ENCODE data around the gene BICD1. TPM values are rescaled to one million over a fixed set of nuclear protein-coding genes. Genes with fewer than 3 reads are reported as not detected.

BICD1 gene
- polyA plus RNA-seq, 2 of the 4 experiments (the other 2 are of a cell fraction) = 13.0 to 24.3 TPM

- ChIA-PET POLR2A (no interaction called here), CTCF (interaction anchor here (0.6 to 2.1 kb wide), 6 partner anchors 12 to 1053 kb away, joined by 3 to 7 read pairs (median 3); no protein-coding TSS in a partner anchor)
- H3K9me3 ChIP-seq = peaks cover 32% of the 10 kb centered on the region; the same call in 2 of the 3 replicates
- no peak overlapping the region; the same call in 2 of the 3 replicates for H3K4me2 ChIP-seq
- TF ChIP-seq CEBPB (IDR thresholded peaks at IDR 0.05) = no peak
- TF ChIP-seq HOXB13 (CRISPR knock-in tag; IDR thresholded peaks at IDR 0.05; ENCODE audit: low read depth) = no peak
- no peak for TF ChIP-seq EP300 (IDR thresholded peaks at IDR 0.05)
- no peak for TF ChIP-seq NPAS2 (CRISPR knock-in tag; IDR thresholded peaks at IDR 0.05; ENCODE audit: borderline replicate concordance)
- peaks cover 29% of the 10 kb centered on the region for H3K4me1 ChIP-seq
- ATAC-seq (no peak), FAIRE-seq (no peak), DNase-seq (ENCODE audit: low read depth in 1 of 2, low spot score in 1 of 2) (no peak)
- no peak overlapping the region for H3K4me3 ChIP-seq
- H3K27ac ChIP-seq = peak overlapping the region; percentile 71 to 76; a peak in 4 of 6 replicates
Observed at GRCh38 chr12:32423559-32423958, 316.9 kb downstream of the BICD1 start.

DNA sequence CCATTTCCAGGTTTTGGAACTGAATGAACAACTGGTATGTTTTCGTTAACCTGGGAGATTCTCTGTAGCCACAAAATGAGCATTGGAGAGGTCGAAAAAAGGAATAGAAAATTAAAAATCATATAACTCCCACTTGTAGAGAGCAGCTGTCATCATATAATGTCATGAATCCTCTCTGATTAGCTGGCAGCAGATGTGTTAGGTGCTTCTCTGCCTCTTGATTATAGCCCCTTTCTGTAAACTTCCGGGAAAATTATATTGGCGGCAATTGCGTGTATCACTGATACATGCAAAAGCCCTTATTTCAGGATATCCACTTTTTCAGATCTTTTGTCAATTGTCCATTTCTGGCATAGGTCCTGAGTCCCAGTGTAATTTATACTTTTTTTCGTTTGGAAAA is 324.4 kb downstream of the BICD1 start:
- no peak for ATAC-seq
- TF ChIP-seq ZSCAN20 (CRISPR knock-in tag; IDR thresholded peaks at IDR 0.05) = no peak
- no peak for TF ChIP-seq CHD2 (IDR thresholded peaks at IDR 0.05; ENCODE audit: low read length, partially characterized antibody)
- no peak for TF ChIP-seq BCL3 (IDR thresholded peaks at IDR 0.05)
- no peak for TF ChIP-seq RNF2 (IDR thresholded peaks at IDR 0.05; ENCODE audit: borderline replicate concordance, low read depth)
- DNase-seq (ENCODE audit: low read depth in 1 of 2, low spot score in 1 of 2) = no peak
- Histone ChIP-seq H3K9me3 (peaks cover 35% of the 10 kb centered on the region), H3K4me1 (peaks cover 10% of the 10 kb centered on the region), H3K4me3 (no peak overlapping the region), H3K4me2 (no peak overlapping the region), H3K27ac (no peak overlapping the region)
- POLR2A ChIA-PET = no interaction called here
- WGBS (ENCODE audit: missing lambda C conversion rate) = 77% methylated on average over 6 of the region's 6 CpGs
- FAIRE-seq = no peak
- CTCF ChIA-PET = interaction anchor here (1.0 to 3.6 kb wide), 3 partner anchors 14 to 65 kb away, joined by 3 to 13 read pairs (median 3); no protein-coding TSS in a partner anchor

Small RNAs within 50 kb of the gene (small RNA-seq; reads per million reads assigned to genes)
- gene AC048344.2 (0 reads per million in 6 experiments), gene AC048344.3 (0 reads per million in 6 experiments), gene RF00019 (0 reads per million in 6 experiments)

Other genes starting within 250 kb of the BICD1 start
- 40.6 and 45.4 TPM in 2 replicates for gene RESF1, start 147.4 kb upstream of the BICD1 start, polyA plus RNA-seq (2011; rRNA removed)
- gene RESF1, start 147.4 kb upstream of the BICD1 start, polyA plus RNA-seq (2017; fragmentation: RNase III; extraction: RNeasy Plus Mini Kit Qiagen cat#74134 plus additional on column Dnase treatment) = 14.9 to 17.5 TPM (median 16.4 TPM) in 3 replicates